Measurements from ENCODE around the gene FGF12. TPM values are rescaled to one million over a fixed set of nuclear protein-coding genes. Genes with fewer than 3 reads are reported as not detected.

The FGF12 gene
- polyA plus RNA-seq, 1 of the 3 experiments (the other 2 are of a cell fraction): 0.30 TPM

DNA sequence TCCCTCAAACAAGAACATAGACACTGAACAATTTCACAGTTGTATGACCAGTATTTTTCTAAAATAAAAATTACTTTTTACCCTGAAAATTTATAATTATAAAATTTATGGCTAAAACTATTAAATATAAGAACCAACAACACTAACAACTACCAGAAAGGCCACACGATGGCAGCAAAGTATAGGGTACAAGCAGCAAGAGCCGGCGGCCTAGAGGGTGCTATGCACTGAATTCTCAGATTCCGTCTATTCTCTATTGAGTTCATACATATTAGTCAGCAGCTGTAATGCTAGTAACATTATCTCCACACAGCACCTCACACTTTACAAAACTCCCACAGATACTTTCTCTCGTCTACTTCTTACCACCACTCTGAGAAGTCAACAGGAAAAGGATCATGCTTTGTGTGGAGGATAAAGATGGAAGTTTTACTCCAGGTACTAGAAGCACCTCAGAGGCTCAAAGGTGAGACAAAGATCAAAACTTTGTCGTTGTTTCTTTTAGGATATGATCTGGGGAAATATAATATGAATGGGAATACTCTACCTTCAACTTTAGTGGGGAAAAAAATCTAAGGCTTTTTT lies 160.5 kb downstream of the FGF12 start:
- Histone ChIP-seq H3K9ac (no peak overlapping the region), H3K4me3 (ENCODE audit: low read depth in 2 of 2, low read length in 1 of 2) (no peak overlapping the region; a peak in 1 of 4 replicates), H2AFZ (ENCODE audit: low read depth) (no peak overlapping the region), H3K79me2 (ENCODE audit: insufficient read depth) (no peaks in the 10 kb centered on the region), H3F3A (replicated peaks; ENCODE audit: insufficient read depth) (no peaks in the 10 kb centered on the region), H3K4me1 (ENCODE audit: control insufficient read depth in 1 of 2, insufficient read depth in 2 of 2, low read depth in 1 of 2, low read length in 1 of 2) (peaks cover 0 to 3% of the 10 kb centered on the region in 2 experiments; a peak in 1 of 4 replicates), H3K4me2 (no peak overlapping the region), H3K27me3 (ENCODE audit: insufficient read depth) (peaks cover 10% of the 10 kb centered on the region; the same call in 1 of the 2 replicates), H3K27ac (ENCODE audit: low read depth in 2 of 2, low read length in 1 of 2) (no peak overlapping the region), H3K9me3 (no peaks in the 10 kb centered on the region), H3K36me3 (replicated peaks in 1 of 2; ENCODE audit: control insufficient read depth in 1 of 2, insufficient read depth in 2 of 2, low read length in 1 of 2) (no peaks in the 10 kb centered on the region), H4K20me1 (ENCODE audit: insufficient read depth) (no peaks in the 10 kb centered on the region), H3K9me2 (no peaks in the 10 kb centered on the region)
- DNase-seq: peak; percentile 58
- ChIA-PET CTCF (interaction anchor here (0.6 to 7.2 kb wide), 13 partner anchors 16 to 250 kb away, joined by 3 to 46 read pairs (median 3); no protein-coding TSS in a partner anchor), POLR2A (no interaction called here)
- TF ChIP-seq FOXM1 (IDR thresholded peaks at IDR 0.05; ENCODE audit: low read depth) (no peak), CTCF (IDR thresholded peaks at IDR 0.05) (peak; percentile 77), RAD21 (IDR thresholded peaks at IDR 0.05; ENCODE audit: low read length) (peak; percentile 94), SMC3 (IDR thresholded peaks at IDR 0.05; ENCODE audit: low read depth, low read length) (peak; percentile 75)
- 7% methylated on average over 6 of the region's 6 CpGs for whole genome bisulfite sequencing (ENCODE audit: low lambda C conversion rate)

GRCh38 chr3:192564611-192565010 lies 162.7 kb downstream of the FGF12 start:
- Histone ChIP-seq H3K4me1 (ENCODE audit: control insufficient read depth in 1 of 2, insufficient read depth in 2 of 2, low read depth in 1 of 2, low read length in 1 of 2) (no peaks in the 10 kb centered on the region), H3K9ac (no peak overlapping the region), H3K9me3 (no peaks in the 10 kb centered on the region), H3K79me2 (ENCODE audit: insufficient read depth) (no peaks in the 10 kb centered on the region), H3K4me3 (ENCODE audit: low read depth in 2 of 2, low read length in 1 of 2) (no peak overlapping the region), H3K9me2 (no peaks in the 10 kb centered on the region), H3K4me2 (no peak overlapping the region), H3K36me3 (replicated peaks in 1 of 2; ENCODE audit: control insufficient read depth in 1 of 2, insufficient read depth in 2 of 2, low read length in 1 of 2) (no peaks in the 10 kb centered on the region), H2AFZ (ENCODE audit: low read depth) (no peak overlapping the region), H3F3A (replicated peaks; ENCODE audit: insufficient read depth) (no peaks in the 10 kb centered on the region), H3K27me3 (ENCODE audit: insufficient read depth) (peaks cover 10% of the 10 kb centered on the region; the same call in 1 of the 2 replicates), H3K27ac (ENCODE audit: low read depth in 2 of 2, low read length in 1 of 2) (no peak overlapping the region), H4K20me1 (ENCODE audit: insufficient read depth) (no peaks in the 10 kb centered on the region)
- ChIA-PET POLR2A (no interaction called here), CTCF (interaction anchor here (0.9 to 7.2 kb wide), 2 partner anchors 239 to 248 kb away, joined by 6 to 46 read pairs; no protein-coding TSS in a partner anchor)
- TF ChIP-seq, protein P1, sequence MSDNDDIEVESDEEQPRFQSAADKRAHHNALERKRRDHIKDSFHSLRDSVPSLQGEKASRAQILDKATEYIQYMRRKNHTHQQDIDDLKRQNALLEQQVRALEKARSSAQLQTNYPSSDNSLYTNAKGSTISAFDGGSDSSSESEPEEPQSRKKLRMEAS (IDR thresholded peaks at IDR 0.05; ENCODE audit: low read depth): no peak
- no peak for TF ChIP-seq FOXM1 (IDR thresholded peaks at IDR 0.05; ENCODE audit: low read depth)
- no peak for TF ChIP-seq PBX3 (IDR thresholded peaks at IDR 0.05)
- TF ChIP-seq GATA2 (CRISPR knock-in tag; IDR thresholded peaks at IDR 0.05): no peak
- no peak for TF ChIP-seq SIN3A (IDR thresholded peaks at IDR 0.05; ENCODE audit: borderline replicate concordance, low read depth, low read length)
- TF ChIP-seq CTCF (IDR thresholded peaks at IDR 0.05): no peak
- TF ChIP-seq, protein P2, sequence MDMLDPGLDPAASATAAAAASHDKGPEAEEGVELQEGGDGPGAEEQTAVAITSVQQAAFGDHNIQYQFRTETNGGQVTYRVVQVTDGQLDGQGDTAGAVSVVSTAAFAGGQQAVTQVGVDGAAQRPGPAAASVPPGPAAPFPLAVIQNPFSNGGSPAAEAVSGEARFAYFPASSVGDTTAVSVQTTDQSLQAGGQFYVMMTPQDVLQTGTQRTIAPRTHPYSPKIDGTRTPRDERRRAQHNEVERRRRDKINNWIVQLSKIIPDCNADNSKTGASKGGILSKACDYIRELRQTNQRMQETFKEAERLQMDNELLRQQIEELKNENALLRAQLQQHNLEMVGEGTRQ (IDR thresholded peaks at IDR 0.05; ENCODE audit: borderline replicate concordance, low read depth, low read length): no peak
- no peak for TF ChIP-seq IRF3 (IDR thresholded peaks at IDR 0.05; ENCODE audit: low read depth, low read length)
- no peak for TF ChIP-seq TCF12 (IDR thresholded peaks at IDR 0.05)
- no peak for TF ChIP-seq EZH2phosphoT487 (IDR thresholded peaks at IDR 0.05; ENCODE audit: borderline replicate concordance, low read depth)
- no peak for TF ChIP-seq FOXJ3 (CRISPR knock-in tag; IDR thresholded peaks at IDR 0.05)
- no peak for TF ChIP-seq RFX5 (IDR thresholded peaks at IDR 0.05; ENCODE audit: low read length)
- TF ChIP-seq NRF1 (IDR thresholded peaks at IDR 0.05; ENCODE audit: low read depth, low read length): no peak
- no peak for TF ChIP-seq GABPA (IDR thresholded peaks at IDR 0.05; ENCODE audit: low read depth)
- no peak for TF ChIP-seq YY1 (IDR thresholded peaks at IDR 0.05; ENCODE audit: low read depth)
- DNase-seq: no peak
